GM12873 (cell line): ENCODE data around the gene CLSTN2.

ENCODE experiments used
- CTCF ChIP-seq: IDR thresholded peaks from 2 replicates; pipeline ENCODE4 v1.5.1; 2012; ENCODE audit warnings: low read depth, mild to moderate bottlenecking, moderate library complexity, low read length, control low read depth; ENCODE audit not compliant: insufficient read depth; ENCODE audit errors: missing control alignments

The CLSTN2 gene

GRCh38 chr3:139934613-139935015 lies 371 bp upstream of the CLSTN2 start:
- TF ChIP-seq CTCF, result peak; percentile 8

DNA sequence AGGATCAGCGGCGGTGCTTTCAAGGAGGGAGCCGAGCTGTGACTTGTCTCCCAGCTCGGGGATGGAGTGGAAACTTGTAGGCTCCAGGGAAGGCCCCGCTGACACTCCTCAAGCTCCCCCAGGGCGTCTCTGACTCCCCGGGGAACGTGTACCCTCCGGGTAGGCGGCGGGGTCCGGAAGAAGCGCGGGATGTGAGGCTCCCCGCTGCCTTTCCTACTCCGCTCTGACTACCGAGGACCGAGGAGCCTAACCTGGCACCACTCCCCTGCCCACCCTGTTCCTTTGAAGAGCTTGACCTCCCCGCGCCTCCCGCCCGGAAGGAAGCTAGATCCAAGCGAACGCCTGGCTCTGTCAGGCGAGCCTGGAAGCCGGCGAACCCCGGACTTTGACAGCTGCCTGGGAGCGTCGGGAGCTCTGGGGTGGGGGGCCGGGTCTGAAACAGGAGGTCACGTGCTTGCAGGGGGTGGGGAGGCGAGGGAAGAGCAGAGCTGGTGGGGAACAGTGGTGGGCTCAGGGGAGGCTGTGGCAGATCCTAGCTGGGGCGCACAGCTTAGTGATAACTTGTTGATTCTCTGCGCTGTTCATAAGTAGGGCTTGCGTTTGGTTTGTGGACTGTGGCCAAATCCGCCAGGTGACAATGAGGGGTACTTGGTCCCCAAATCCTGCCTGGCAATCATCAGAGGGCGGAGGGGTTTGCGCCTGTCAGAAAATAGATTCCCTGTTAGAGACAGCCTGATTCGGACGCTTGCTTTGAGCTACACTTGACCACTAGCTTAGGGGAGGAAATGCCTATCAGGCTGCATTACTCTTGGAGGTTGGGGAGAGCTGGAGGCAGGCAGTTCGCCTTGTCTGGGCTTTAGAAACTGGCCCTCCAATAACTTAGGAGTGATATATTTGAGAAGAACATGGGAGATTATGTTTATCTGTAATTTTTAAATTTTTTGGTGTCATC lies 1.2 kb downstream of the CLSTN2 start:
- no peak for TF ChIP-seq CTCF

DNA sequence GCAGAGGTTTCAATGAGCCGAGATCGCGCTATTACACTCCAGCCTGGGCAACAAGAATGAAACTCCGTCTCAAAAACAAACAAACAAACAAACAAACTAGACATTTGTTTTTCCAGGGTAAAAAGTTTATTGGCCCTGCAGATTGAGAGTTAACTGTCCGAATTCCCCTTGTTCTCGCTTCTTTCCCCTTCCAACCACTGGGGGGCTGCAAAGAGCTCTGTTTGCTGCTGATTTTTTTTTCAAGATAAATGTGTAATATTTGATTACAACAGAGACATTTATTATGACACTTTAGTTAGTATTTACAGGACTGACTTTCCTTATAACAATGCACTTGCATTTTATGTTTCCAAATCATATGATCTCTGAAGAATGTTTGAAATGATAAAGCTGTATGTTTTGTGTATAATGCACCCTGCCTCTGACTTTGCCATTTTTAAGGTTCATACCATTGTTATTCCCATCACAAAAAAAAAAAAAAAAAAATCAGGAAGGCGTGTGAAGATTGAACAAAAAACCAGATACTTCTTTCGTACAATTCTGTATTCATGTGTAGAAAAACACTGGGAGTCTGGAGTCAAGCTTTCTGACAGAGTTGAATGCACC lies 2.8 kb downstream of the CLSTN2 start:
- TF ChIP-seq CTCF, result peak; percentile 71

DNA sequence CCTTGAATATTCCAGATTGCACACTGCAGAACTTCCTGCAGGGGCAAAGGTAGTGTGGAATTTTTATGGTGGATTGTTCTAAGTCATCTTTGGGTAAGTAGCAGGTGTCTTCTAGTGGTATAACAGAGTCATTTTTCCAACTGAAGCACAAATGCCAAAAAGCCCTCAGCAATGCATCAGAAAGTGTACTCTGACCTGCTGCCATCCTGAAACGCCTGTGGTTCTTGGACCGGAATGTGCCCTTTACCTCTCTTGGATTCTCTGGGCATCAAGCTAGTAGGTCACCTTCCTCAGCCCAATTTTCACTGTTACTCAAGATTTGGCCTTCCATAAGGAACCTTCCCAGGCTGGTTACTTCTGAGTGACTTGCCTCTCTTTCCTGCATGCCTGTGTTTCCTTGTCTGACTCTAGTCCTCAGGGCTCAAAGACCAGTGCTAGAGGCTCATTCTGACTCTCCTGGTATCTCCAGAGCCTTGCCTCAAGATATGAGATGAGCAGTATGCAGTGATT lies 4.8 kb downstream of the CLSTN2 start:
- no peak for TF ChIP-seq CTCF

DNA sequence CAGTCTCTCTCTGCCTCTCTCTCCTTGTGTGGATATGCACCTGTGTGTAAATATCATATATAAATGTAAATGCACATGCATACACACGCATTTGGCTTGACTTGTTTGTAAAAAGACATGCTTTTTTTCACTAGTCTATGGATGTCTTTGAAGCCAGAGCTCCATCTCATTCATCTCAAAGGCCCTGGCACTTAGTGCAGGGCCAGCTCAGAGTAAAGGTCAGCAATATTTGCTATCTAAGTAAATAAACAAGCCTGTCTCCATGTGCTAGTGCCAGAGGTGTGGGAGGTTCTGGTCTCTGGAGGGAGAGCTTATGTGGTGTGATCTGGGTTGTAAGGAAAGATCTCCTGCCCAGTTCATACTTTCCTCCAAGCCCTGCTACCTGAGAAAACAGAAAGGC lies 5.6 kb downstream of the CLSTN2 start:
- no peak for TF ChIP-seq CTCF

- TF ChIP-seq CTCF, result no peak
Observed at GRCh38 chr3:139941580-139941979, 6.6 kb downstream of the CLSTN2 start.

- no peak for TF ChIP-seq CTCF
Observed at GRCh38 chr3:139944256-139944910, 9.4 kb downstream of the CLSTN2 start.
